Sigmoid colon (tissue), 4 donors: Measurements from ENCODE around the gene KNDC1.
"Not testable (repeated sequence)": the region's sequence is repeated elsewhere in the genome, so short reads cannot be mapped to it uniquely, and the experiment has no call there.

Experiments used
- CTCF ChIP-seq, 4 experiments: fragments of 450-650 bp in 3 of 4; fragments of 200-600 bp in 1 of 4; IDR thresholded peaks; one replicate each; pipeline ENCODE4 v1.5.1; 2016 to 2019; ENCODE audit warnings: antibody characterized with exemption in 4 of 4, mild to moderate bottlenecking in 3 of 4, moderate library complexity in 2 of 4
- EP300 ChIP-seq, 4 donors: sonication (generic); formaldehyde crosslinking; IDR thresholded peaks; one replicate each; pipeline ENCODE4 v1.6.1; 2017; ENCODE audit warnings: antibody characterized with exemption in 4 of 4

- TF ChIP-seq EP300, CTCF (IDR thresholded peaks at IDR 0.05): not testable (repeated sequence)
Measured at GRCh38 chr10:133175624-133176023, 15.6 kb downstream of the KNDC1 start.
